ENCODE results near the gene MSRB3. TPM values are rescaled to one million over a fixed set of nuclear protein-coding genes. Genes with fewer than 3 reads are reported as not detected.
"Not testable (repeated sequence)": the region's sequence is repeated elsewhere in the genome, so short reads cannot be mapped to it uniquely, and the experiment has no call there.

The MSRB3 gene
- total and polyA plus RNA-seq, 9 donors = 14.9 to 58.8 (median 27.1) TPM

- DNase-seq = no peak
- Histone ChIP-seq H3K9me3 (no peaks in the 10 kb centered on the region), H3K36me3 (no peaks in the 10 kb centered on the region), H3K27me3 (no peaks in the 10 kb centered on the region), H3K4me3 (no peak overlapping the region), H3K27ac (no peak overlapping the region), H3K4me1 (ENCODE audit: insufficient read depth) (no peaks in the 10 kb centered on the region)
- intact Hi-C loops (cut with DNase I) = no loop called here
- TF ChIP-seq EP300 (IDR thresholded peaks at IDR 0.05) (no peak), CTCF (IDR thresholded peaks at IDR 0.05) (no peak), POLR2A (IDR thresholded peaks at IDR 0.05) (no peak)
- 50 to 56% (median 53%) methylated on average over 2 of the region's 2 CpGs for WGBS, 3 donors
Observed at GRCh38 chr12:65472079-65472478, 193.6 kb downstream of the MSRB3 start.

GRCh38 chr12:65474831-65475230 lies 196.3 kb downstream of the MSRB3 start:
- no peaks in the 10 kb centered on the region for H3K27me3 ChIP-seq
- H3K36me3 ChIP-seq = no peaks in the 10 kb centered on the region
- WGBS, 3 donors = 93 to 96% (median 95%) methylated on average over 6 of the region's 6 CpGs
- intact Hi-C loops (cut with DNase I) = no loop called here
- H3K4me3 ChIP-seq = no peak overlapping the region
- TF ChIP-seq EP300 (IDR thresholded peaks at IDR 0.05) (no peak), POLR2A (IDR thresholded peaks at IDR 0.05) (no peak), CTCF (IDR thresholded peaks at IDR 0.05) (no peak)
- H3K9me3 ChIP-seq = no peaks in the 10 kb centered on the region
- no peaks in the 10 kb centered on the region for H3K4me1 ChIP-seq (ENCODE audit: insufficient read depth)
- H3K27ac ChIP-seq = no peak overlapping the region
- DNase-seq = no peak

- Histone ChIP-seq H3K4me1 (ENCODE audit: insufficient read depth) (no peaks in the 10 kb centered on the region), H3K36me3 (no peaks in the 10 kb centered on the region), H3K27me3 (no peaks in the 10 kb centered on the region), H3K4me3 (no peak overlapping the region), H3K9me3 (no peaks in the 10 kb centered on the region), H3K27ac (no peak overlapping the region)
- TF ChIP-seq CTCF (IDR thresholded peaks at IDR 0.05) (no peak), POLR2A (IDR thresholded peaks at IDR 0.05) (no peak), EP300 (IDR thresholded peaks at IDR 0.05) (no peak)
- intact Hi-C loops (cut with DNase I) = no loop called here
- no peak for DNase-seq
Observed at GRCh38 chr12:65477721-65478120, 199.2 kb downstream of the MSRB3 start.

- H3K27ac ChIP-seq; H3K9me3 ChIP-seq; H3K36me3 ChIP-seq; H3K27me3 ChIP-seq; H3K4me1 ChIP-seq (ENCODE audit: insufficient read depth); intact Hi-C loops (cut with DNase I); H3K4me3 ChIP-seq; DNase-seq: not testable (repeated sequence)
- 97 to 99% (median 98%) methylated on average over 3 of the region's 3 CpGs for WGBS, 3 donors
Observed at GRCh38 chr12:65483891-65484516, 205.5 kb downstream of the MSRB3 start.

- 70 to 74% (median 71%) methylated on average over 4 of the region's 4 CpGs for WGBS, 3 donors
Observed at GRCh38 chr12:65488197-65488596, 209.7 kb downstream of the MSRB3 start.

More at GRCh38 chr12:65488197-65488596, 209.7 kb downstream of the MSRB3 start:
- Histone ChIP-seq H3K27me3 (no peaks in the 10 kb centered on the region), H3K4me3 (no peak overlapping the region), H3K27ac (no peak overlapping the region), H3K36me3 (no peaks in the 10 kb centered on the region), H3K9me3 (no peaks in the 10 kb centered on the region), H3K4me1 (ENCODE audit: insufficient read depth) (no peaks in the 10 kb centered on the region)
- DNase-seq = no peak
- TF ChIP-seq EP300 (IDR thresholded peaks at IDR 0.05) (no peak), POLR2A (IDR thresholded peaks at IDR 0.05) (no peak), CTCF (IDR thresholded peaks at IDR 0.05) (no peak)
- intact Hi-C loops (cut with DNase I) = no loop called here

Data from ovary (tissue), 9 donors.